Hepatocyte (in vitro differentiated cells): Measurements from ENCODE around the gene TPSG1.

Source experiments
- CTCF ChIP-seq: fragments of 200-600 bp; sonication (generic); IDR thresholded peaks from 2 replicates; pipeline ENCODE4 v1.5.1; 2016; ENCODE audit warnings: antibody characterized with exemption, mild to moderate bottlenecking; ENCODE audit not compliant: poor library complexity
- EZH2 ChIP-seq: fragments of 200-600 bp; sonication (generic); IDR thresholded peaks from 2 replicates; pipeline ENCODE4 v1.6.1; 2016; ENCODE audit warnings: antibody characterized with exemption, mild to moderate bottlenecking, borderline replicate concordance
- EZH2phosphoT487 ChIP-seq: fragments of 200-600 bp; sonication (generic); IDR thresholded peaks from one replicate; pipeline ENCODE4 v1.6.1; 2018; ENCODE audit warnings: antibody characterized with exemption, mild to moderate bottlenecking, low read depth, moderate library complexity; ENCODE audit not compliant: unreplicated experiment, severe bottlenecking

- TF ChIP-seq CTCF (no peak), EZH2 (no peak), EZH2phosphoT487 (no peak)
Measured at GRCh38 chr16:1177750-1178149, 47.3 kb downstream of the TPSG1 start.
